ENCODE measurements around the gene HS2ST1. TPM values are rescaled to one million over a fixed set of nuclear protein-coding genes. Genes with fewer than 3 reads are reported as not detected.
A peak's percentile ranks its signal among the peaks of the same experiment; 100 is the strongest.

HS2ST1 gene
- polyA plus RNA-seq, 10 donors, result 18.6 to 26.9 (median 22.6) TPM

DNA sequence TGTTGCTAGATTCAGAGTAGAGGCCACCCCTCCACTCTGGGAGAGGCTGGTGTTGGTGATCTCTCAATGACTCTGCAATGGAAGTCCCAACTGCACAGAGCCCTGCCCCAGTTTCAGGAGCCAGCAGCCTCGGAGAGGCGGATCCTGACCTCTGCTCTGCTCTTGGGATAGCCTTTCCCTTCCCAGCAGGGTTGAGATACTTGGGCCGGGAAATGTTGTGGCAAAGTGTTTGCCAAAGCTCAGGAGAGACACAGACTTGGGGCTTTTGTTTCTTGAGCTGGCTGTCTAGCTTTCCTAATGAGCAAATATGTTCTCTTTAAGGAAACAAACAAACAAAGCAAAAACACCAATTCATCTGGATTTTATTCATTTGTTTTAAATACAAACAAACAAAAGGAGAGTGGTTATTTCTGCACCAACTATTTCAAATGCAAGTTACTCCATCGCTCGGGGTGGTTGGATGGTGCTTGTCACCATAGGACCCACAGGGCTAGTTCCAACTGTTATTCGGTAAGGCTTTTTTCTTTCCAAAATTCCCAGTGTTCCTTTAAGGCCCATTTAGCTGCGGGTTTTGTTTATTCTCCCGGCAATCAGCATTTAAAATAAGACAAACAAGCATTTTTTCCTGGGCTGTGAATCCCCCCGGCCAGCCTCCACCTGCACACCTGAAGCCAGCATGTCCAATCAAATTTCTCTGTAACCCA, 220.3 kb downstream of the HS2ST1 start:
- no peak for DNase-seq

DNA sequence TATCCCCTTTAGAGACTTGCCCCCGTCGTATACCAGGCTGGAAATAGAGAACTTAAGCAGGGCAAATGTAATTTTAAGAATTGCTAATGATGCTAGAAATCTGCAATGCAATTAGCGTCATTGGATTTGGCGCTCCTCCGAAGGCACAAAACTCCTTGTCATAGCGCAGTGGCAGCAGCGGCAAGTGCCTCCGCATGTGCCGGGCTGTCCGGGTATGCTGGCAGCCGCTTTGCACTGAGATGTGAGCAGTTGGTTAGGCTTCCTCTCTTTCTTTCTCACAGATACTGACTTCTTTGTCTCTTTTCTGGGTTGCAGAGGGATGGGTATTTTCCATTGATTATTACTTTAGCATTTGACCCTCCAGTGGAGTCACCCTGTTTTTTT, 220.9 kb downstream of the HS2ST1 start:
- DNase-seq, result no peak

DNA sequence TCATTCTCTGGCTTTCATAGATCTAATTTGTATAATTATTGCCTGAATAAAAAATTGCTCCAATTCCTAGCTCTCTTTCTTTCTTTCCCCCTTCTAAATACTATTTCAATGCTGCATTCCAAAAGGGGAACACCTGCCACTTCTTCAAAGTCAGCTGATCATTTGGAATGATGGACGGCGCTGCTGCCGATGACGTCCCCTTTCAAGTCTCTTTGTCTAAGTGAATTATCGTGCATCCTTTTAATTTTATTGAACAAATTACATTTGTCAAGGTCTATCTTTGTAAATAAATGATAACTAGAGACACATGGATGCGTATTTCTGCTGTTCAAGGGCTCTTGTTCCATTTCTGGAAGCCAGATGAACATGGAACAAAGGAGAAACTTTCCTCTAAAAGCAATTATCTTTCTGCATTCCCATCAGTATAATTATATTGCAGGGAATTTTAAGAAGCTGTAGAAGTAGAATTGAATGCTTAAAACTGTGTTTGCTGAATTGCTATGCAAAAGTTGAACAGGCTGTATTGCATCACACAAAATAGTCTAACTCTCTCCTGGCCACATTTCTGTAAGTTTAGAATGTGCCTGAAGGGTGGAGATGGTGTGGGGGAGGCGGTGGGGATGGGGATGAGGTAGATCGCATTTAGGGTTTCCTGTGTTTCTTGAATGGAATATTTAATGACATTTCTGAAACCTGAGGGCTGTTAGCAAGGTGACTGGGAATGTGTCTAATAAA, 222.3 kb downstream of the HS2ST1 start:
- DNase-seq, result no peak

DNA sequence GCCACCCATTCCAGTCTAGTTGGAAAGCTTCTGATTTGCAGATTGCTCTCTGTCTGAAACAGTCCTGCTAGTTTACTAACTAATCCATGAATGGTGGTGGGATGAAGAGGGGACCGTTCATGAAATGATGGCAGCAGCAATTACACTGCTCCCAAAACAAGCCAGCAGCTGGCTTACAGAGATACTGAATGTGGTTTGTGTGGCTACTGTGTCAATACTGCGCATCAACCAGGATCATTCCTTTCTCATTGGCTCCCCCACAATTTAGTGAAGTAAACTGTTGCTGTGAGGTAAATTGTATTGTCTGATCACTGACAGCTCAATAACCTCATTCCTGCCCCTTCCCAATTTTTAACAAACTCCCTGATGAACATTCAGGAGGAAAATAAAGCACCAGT, 222.9 kb downstream of the HS2ST1 start:
- no peak for DNase-seq

DNA sequence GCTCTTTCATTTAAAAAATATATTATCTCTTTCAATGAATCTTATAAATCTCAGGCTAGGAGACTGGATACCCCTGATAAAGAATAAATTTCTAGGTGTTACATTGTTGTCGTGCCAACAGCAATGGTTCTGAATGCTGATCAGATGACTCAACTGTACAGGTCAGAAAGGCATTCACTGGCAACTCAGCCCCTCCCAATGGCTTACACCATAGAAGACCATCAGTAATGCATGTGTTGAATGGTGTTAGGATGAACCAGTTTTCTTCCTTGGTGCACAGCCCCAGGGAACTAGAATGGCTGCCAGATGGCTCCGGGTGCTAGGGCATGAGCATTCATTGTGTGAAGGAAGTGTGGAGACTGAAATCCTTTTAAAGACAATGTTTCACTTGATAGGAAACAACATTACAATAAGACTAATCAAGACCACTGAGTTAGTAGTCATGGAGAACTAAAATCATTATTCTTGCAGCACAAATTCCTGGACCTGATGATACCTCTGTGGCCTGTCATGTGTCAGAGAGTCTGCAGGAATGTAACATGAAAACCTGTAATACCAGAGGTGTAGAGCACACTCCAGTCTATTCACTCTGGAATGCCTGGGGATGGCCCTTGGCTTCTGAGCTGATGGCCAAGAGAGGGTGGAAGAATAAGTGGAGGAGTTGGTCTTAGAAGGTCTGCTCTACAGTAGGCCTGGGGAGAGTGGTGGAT, 226.6 kb downstream of the HS2ST1 start:
- no peak for DNase-seq

DNA sequence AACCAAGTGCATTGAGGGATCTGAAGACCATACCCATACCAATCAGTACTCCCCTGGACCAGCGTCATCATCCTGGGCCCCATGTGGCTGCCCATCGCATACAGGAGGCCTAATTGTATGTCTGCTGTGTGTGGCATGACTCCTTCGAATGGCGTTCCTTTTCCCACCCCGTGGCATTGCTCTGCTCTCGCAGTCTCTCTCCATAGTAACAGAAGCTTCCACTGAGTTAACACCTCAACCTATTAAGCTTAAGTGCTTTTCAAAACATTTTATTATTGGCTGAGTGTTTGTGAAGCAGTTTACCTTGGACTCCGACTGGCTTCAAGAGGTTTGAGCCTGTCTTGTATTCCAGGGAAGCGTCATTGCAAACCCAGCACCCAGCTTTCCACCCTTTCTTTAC, 227.1 kb downstream of the HS2ST1 start:
- DNase-seq, result no peak

DNA sequence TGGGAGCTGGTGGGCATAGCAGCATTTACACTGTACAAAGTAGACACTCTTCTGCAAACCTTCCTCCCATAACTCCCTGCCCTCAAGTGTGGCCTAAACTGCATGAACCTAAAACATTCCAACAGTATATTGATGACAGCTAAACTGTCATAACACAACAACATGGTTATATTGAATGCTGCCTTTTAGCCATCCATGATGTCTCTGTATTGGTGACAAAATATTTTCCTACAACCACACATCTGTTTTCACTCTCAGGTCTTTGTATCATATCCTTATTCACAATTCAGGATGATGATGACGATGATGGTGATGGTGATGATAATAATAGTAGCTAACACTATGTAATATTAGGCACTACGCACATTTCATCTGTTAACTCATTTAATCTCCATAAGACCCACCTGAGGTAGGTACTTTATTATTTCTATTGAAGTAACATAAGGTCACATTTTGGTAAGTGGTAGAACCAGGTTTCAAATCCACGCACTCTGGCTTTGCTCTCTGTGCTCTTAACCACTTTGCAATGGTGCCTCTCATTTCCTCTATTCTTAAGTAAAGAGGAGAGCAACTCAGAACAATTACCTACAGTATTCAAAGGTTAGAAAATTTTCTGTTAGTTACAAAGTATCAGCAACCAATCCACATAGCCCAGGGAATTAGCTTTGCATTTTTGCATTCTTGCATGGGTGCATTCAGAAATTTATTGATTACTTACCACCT, 229.1 kb downstream of the HS2ST1 start:
- DNase-seq, result no peak

DNA sequence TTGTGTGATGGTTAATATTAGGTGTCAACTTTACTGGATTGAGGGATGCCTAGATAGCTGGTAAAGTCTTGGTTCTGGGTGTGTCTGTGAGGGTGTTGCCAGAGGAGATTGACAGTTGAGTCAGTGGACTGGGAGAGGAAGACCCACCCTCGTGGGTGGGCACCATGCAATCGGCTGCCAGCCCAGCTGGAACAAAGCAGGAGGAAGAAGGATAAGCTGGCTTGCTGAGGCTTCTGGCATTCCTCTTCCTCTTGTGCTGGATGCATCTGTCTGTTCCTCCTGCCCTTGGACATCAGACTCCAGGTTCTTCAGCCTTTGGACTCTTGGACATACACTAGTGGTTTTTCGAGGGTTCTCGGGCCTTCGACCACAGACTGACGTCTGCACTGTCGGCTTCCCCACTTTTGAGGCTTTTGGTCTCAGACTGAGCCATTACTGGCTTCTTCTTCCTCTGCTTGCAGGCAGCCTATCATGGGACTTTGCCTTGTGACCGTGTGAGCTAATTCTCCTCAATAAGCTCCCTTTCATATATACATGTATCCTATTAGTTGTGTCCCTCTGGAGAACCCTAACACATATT, 230.0 kb downstream of the HS2ST1 start:
- no peak for DNase-seq

DNA sequence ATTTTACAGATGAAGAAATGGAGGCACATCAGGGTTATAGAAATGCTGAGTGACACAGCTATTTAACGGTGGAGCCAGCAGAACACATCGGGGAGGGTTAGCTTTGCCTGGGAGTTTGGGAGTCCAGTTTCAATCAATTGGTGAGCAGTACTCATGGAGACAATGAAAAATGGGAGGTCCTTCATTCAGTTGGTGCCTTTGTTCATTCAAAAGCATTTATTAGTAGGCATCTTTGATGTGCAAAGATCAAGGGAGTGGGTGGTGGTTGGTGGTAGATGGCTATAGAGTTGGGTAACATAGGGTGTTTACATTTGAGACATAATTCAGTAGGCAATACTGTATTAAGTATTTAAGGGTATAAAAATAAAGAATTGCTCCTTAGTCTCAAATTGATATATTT, 230.5 kb downstream of the HS2ST1 start:
- DNase-seq, result no peak

DNA sequence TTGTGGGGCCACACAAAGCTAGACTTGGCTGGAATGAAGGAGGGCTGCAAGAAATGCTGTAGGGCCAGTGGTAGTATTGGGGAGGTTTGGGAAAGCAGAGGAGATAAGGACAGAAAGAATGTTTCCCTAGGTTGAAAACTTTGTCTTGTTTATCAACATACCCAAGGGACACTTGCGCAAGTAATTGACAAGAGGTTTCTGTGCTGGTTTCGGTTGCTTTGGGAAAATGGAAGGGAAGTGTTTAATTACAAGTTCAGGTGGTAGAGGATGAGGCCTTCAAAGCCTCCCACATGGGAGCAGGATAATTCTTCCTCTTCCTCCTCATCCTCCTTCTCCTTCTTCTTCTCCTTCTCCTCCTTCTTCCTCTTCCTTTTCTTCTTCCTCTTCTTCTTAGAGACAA, 232.1 kb downstream of the HS2ST1 start:
- DNase-seq, result no peak

DNA sequence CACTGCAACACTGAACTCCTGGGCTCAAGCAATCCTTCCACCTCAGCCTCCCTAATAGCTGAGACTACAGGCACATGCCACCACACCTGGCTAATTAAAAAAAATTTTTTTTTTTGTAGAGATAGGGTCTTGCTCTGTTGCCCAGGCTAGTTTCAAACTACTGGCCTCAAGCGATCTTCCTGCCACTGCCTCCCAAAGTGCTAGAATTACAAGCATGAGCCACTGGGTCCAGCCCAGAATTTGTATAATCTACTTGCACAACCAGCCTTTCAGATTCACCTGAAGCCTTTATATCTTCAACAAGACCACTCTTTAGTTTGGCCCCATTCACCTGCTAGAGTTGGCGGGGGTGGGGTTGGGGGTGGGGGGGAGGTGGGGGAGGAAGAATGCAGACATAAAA, 232.6 kb downstream of the HS2ST1 start:
- DNase-seq, result no peak

DNA sequence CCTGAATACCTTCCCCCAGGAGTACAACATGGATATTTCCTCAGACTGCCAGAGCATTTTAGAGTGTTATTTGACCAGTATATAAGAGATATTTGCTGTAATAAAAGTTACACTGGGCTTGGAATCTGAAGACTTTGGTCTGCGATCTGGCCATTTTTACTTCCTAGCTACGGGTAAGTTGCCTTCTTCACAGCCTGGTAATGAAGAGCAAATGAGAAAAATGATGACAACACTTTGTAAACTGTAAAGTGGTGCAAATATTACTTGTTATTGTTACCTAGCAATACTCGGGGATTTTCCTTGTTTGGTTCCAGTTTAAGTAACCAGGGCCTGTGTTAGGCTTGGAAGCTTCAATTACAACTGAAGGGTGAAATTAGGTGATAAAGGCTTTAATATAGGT, 233.4 kb downstream of the HS2ST1 start:
- DNase-seq, result no peak

DNA sequence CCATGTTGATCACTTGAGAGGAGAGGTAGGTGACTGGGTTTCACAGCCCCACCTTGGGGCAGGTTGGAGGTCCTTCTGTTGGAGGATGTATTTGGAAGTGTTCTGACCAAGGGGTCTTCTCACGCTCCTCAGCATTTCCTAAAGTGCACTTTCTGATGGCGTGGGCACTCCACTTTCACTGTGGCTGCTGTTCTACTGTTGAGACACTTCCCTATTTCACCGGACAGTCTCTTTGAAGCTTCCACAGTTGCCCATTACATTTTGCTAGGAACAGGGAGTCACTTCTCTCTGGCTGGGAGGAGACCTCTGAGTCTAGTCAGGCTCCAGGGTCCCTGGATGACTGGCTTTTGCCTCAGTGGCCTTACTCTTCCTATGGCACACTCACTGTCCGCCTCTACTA, 234.2 kb downstream of the HS2ST1 start:
- DNase-seq, result no peak

DNA sequence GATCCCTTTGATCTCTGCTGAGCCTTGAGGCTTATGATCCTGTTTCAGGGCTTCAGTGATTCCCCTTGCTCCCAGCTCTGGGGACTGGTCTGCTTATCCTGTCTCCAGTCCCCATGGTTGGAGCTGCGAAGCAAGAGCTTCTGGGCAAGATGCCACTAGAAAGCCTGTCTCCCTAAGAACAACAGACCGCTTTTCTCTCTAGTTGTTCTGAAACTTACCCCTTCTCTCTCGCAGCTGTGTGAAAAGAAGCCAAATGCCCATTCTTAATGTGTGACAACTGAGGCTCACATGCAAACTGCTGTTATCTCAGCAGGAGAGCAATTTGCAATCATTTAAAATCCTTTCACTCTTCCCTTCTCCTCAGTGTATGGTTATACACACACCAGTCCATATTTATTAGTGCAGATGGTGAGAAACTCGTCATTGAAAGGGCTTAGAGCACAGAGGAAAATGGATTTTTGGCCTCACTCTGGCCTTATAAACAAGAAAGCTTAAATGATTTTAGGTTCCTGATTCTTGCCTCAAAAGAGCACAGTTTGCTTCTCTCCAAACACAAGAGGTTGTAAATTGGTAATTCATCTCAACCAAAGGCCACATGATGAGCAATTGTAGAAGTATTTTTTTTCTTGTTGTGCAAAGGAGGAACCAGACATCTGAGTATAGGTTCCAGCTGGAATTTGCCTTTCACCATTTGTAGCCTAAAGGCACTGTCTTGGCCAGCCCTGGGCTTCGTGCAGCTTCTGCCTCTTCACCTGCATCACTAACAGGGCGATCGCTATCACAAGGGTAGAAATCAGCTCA, 235.0 kb downstream of the HS2ST1 start:
- peak in 1 of 3 donors; percentile 45 for DNase-seq

DNA sequence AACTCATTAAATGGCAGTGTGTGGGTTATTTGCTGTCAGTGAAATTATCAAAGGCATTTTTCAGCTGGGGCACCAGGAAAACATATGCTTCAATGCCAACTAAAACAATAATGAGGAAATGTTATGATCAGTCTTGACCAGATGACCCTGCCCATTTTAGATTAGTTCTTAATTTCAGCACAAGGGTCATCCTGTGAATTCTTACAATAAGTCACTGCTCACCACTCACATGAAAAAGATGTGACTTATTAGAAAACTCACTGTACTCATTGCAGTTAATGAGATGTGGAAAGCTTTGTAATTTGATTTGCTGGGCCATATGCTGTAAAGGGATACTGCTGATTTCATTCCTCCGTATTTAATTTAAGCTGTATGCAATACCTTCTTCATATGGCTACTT, 235.7 kb downstream of the HS2ST1 start:
- no peak for DNase-seq

DNA sequence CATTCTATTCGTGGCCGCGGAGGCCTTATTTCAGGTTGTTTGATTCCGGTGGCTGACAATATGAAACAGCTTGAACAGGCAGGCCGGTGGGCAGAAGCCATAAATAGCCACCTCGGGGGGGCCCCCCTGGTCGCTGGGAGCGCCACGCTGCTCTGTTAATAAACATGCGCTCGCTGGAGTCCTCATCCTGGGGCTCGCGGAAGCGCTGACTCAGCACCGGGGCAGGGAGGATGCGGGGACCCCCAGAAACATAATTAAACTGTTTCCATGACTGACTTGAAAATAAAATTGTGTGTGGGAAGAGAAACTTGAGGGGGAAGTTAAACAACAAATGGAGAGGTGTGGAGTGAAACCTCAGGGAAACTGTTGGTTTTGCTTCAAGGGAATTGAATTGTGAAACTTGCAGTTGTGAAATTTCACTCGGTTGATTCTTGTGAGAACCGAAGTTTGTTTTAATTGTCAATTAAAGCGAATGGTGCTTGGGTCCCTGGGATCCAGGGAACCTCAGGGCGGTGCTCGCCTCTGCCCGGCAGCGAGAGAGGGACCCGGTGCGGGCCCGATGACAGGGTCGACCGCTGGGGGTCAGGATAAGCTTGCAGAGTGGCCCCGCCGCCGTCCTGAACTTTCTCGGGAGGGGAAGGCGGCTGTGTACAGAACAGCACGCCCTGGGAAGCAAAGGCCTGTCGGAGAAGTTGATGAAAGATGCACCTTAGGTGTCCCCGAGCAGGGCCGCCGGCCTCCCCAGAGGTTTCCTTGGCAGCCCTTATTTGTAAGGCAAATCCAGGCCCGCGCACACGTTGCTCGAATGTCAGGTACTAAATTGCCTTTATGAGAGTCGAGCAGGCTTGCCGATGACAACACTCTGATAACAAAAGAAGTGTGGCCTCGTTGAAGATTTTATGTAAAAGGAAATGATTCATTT, 237.3 kb downstream of the HS2ST1 start:
- DNase-seq, result peak; percentile 64 to 89 (median 81)

DNA sequence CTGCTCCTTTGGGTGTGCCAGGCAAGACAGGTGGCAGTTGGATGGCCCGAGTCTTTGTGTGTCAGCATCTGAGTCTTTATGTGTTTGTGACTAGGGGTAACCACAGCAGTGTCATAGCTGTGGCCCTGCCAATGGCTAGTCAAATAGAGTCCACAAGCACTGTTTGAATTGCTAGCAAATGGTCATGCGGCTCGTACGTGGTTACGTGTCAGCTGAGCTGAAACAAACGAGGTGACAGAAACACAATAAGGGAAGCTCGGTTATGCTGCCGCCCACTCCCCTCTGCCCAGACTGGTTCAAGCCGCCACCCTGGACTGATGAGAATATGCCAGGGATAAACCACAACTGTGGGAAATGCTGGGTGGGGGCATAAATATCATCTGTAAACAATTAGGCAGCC, 239.9 kb downstream of the HS2ST1 start:
- DNase-seq, result no peak

DNA sequence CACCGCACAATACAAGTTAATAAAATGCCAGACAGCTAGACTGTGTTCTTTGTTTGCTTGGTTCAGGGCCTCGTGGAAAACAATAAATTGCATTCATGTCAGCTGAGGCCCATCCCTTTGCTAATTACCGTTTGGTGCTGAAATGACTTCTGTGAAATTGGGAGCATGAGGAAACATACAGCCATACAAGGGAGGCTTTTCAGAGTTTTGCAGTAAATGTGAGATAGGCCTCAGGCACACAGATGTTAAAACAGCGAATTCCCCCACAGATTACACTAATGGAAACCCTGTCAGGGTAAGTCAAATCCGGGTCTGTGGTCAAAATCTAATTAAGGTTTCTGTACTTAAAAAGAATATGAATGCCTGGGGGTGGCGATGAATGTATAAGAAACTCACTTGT, 240.7 kb downstream of the HS2ST1 start:
- DNase-seq, result no peak

DNA sequence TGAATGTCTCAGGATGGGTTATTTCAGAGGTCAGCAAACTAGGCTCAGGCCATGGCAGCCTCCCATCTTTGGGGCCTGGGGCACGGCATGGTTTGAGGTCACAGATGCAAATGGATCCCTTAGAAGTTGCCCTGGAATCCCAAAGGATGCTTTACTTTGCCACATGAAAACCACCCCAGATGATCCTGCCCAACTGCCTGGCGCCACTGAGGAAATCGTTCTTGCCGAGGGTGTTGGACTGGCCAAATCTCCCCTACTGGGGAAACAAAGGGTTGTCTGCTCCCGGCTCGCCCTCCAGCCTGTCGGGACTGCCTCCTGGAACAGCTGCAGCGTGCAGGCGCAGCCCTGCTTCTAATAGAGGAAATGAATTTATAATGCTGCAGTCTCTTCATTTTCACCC, 241.2 kb downstream of the HS2ST1 start:
- no peak for DNase-seq

DNA sequence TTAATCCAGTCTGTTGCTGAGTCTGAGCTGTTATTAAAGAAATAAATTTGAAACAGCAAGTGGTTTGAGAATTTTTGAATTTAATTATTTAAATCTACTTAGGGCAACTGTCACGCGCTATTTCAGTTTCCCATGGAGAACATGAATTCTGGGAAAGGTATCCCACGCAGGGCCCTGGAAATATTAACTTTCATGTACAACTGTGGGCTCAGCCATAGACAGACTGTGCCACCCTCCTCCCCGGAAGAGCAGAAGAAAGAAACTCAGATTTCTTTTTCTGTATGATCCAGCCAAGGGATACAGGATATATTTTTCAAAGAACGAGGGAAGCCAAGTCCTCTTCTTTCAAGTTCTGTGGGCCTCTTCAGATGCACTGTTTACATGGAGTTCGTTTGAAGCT, 241.7 kb downstream of the HS2ST1 start:
- DNase-seq, result no peak

Data from muscle of back (tissue), 11 donors.